ENCODE results near the gene ETFA.

Gene ETFA

DNA sequence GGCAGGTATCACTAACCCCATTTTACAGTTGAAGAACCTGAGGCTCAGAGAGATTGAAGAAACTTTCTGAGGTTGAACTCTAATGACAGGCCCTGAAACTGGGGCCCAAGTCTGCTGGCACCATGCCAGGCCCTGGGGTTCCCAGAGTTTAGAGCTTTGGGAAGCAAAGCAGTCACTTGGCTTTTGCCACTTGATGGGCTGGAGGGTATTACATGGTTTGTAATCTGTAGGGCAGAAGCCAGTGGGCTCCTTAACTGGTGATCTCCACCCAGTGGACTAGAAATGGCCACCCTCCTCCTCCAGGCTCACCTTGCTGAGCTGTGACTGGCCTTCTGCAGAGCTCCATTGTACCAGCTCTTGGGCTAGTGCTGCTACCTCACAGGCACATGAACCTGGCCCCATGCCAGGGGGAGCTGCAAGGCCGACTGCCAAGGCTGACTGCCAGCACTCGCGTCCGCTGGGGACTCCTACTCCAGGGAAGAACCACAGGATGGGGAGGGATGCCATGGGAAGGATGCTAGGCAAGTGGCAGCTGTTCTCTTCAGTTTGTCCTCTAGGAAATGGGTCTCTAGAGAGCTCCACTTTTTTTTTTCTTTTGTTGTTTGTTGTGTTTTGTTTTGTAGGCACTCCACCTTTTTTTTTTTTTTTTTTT lies 104.8 kb downstream of the ETFA start:
- no peak overlapping the region for H3K4me3 ChIP-seq (ENCODE audit: insufficient read depth, low read depth, low read length, poor library complexity, severe bottlenecking)
- H3K36me3 ChIP-seq (ENCODE audit: control insufficient read depth, insufficient read depth, low read length): peaks cover 14% of the 10 kb centered on the region
- no peaks in the 10 kb centered on the region for H3K4me1 ChIP-seq (ENCODE audit: control insufficient read depth, insufficient read depth, low read length, poor library complexity, severe bottlenecking)
- no peak for DNase-seq
- no peaks in the 10 kb centered on the region for H3K27me3 ChIP-seq (replicated peaks; ENCODE audit: control insufficient read depth, insufficient read depth, low read length, poor library complexity, severe bottlenecking)
- no peaks in the 10 kb centered on the region for H3K9me3 ChIP-seq (ENCODE audit: control insufficient read depth, low read length)
- H3K27ac ChIP-seq (ENCODE audit: insufficient read depth, low read length, poor library complexity, severe bottlenecking): no peak overlapping the region

DNA sequence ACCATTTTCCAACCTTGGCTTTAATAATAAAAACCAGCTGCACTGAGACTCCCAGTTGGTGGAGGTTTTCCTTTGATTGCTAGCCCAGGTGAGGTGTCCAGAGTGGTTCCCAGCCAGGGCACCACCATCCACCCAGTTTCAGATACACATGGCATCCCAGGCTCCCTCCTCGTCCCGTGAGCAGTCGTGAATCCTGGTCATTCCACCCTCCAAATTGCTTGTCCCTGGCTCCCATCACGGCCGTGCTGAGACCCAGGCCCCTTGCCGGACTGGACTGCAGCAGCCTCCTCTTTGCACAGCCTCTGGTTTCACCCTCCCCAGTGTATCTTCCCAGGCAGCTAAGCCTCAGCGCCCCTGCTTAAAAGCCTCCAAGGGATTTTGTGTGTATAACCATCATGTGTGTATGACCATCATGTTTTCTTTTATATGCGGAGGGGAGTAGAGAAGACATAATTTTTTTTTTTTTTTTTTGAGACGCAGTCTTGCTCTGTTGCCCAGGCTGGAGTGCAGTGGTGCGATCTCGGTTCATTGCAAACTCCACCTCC lies 106.3 kb downstream of the ETFA start:
- no peak for DNase-seq
- no peaks in the 10 kb centered on the region for H3K9me3 ChIP-seq (ENCODE audit: control insufficient read depth, low read length)
- no peak overlapping the region for H3K4me3 ChIP-seq (ENCODE audit: insufficient read depth, low read depth, low read length, poor library complexity, severe bottlenecking)
- H3K4me1 ChIP-seq (ENCODE audit: control insufficient read depth, insufficient read depth, low read length, poor library complexity, severe bottlenecking): no peaks in the 10 kb centered on the region
- no peak overlapping the region for H3K27ac ChIP-seq (ENCODE audit: insufficient read depth, low read length, poor library complexity, severe bottlenecking)
- peaks cover under 1% of the 10 kb centered on the region for H3K36me3 ChIP-seq (ENCODE audit: control insufficient read depth, insufficient read depth, low read length)
- no peaks in the 10 kb centered on the region for H3K27me3 ChIP-seq (replicated peaks; ENCODE audit: control insufficient read depth, insufficient read depth, low read length, poor library complexity, severe bottlenecking)

DNA sequence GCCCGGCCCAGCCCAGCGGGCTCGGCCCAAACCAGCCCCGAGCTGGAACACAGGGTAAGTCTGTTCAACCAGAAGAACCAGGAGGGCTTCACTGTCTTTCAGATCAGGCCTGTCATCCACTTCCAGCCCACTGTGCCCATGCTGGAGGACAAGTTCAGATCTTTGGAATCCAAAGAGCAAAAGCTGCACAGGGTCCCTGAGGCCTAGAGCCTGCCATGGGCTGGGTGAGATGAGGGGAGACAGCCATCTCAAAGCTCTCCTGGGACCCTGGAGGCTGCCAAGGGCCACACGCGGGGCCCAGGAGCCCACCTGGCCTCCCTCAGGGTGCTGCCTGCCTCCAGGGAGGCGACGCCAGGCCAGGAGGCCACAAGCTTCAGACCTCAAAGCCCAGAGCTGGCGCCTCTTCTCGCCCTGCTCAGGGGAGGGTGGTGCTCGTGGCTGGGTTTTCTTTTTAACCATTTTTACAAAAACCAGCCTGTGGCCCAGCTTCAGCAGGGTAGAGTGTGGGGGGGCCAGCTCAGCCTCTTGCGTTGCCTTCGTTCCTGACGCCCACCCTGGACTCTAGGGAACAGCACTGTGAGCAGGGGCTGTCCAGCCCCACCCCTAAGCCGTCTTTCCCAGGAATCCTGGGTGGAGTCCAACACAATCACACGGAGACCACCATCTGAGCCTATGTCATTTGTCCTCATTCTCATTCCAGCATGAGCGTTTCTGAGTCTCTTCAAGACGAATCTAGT lies 107.0 kb downstream of the ETFA start:
- H3K36me3 ChIP-seq (ENCODE audit: control insufficient read depth, insufficient read depth, low read length): no peaks in the 10 kb centered on the region
- H3K4me1 ChIP-seq (ENCODE audit: control insufficient read depth, insufficient read depth, low read length, poor library complexity, severe bottlenecking): no peaks in the 10 kb centered on the region
- H3K9me3 ChIP-seq (ENCODE audit: control insufficient read depth, low read length): no peaks in the 10 kb centered on the region
- no peak overlapping the region for H3K27ac ChIP-seq (ENCODE audit: insufficient read depth, low read length, poor library complexity, severe bottlenecking)
- H3K27me3 ChIP-seq (replicated peaks; ENCODE audit: control insufficient read depth, insufficient read depth, low read length, poor library complexity, severe bottlenecking): no peaks in the 10 kb centered on the region
- H3K4me3 ChIP-seq (ENCODE audit: insufficient read depth, low read depth, low read length, poor library complexity, severe bottlenecking): no peak overlapping the region
- no peak for DNase-seq

DNA sequence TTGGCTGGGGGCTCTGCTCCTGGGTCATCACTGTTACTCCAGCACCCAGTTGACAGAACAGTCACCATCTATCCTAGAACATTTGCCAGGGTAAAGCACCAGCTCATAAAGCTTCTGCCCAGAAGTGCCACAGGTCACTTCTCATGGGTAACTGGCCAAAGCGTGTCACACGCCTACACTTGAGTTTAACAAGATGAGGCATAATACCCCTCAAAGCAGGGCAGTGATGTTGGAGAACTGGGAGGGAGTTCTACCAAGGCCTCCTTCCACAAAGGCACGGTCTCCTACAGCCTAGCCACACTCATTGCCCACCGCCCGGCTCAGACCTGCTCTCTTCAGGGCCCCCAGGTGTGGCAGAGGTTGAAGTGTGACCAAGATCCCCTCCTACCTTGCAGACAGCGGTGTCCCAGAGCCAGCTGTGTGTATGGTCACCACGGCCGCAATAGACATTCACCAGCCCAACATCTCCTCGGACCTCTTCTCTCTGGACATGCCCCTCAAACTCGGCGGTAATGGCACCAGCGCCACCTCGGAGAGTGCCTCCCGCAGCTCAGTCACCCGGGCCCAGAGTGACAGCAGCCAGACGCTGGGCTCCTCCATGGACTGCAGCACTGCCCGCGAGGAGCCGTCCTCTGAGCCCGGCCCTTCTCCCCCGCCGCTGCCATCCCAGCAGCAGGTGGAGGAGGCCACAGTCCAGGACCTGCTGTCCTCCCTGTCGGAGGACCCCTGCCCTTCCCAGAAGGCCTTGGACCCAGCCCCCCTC lies 107.7 kb downstream of the ETFA start:
- H3K4me3 ChIP-seq (ENCODE audit: insufficient read depth, low read depth, low read length, poor library complexity, severe bottlenecking): no peak overlapping the region

DNA sequence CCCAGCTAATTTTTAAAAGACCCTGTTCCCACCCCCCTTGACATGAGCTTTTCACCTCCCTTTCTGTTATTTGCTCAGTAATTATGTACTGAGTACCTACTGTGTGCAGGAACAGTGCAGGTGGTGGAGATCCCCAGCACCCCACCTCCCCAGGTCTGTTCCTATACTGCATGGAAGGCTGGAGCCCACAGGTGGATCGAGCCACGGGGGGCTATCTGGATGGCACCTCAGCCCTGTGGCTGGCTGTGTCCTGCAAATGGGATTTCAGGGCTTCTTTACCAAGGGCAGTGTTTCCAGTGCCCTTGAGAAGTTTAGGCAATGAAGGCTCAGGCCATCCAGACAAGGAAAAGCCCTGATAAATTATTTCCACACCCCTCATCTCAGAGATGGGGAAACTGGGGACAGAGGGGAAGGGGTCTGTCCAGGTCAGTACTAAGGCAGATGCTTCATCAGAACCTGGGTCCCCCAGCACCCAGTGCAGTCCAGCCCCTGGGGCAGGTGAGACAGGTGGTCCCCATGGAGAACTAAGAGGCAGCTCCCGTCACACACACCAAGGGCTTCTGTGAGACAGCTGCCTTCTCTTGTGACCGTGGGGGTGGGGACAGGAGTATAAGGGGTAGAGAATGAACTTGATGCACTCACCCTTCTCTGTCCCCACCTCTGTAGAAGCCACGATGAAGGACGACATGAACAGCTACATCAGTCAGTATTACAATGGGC lies 109.6 kb downstream of the ETFA start:
- no peaks in the 10 kb centered on the region for H3K4me1 ChIP-seq (ENCODE audit: control insufficient read depth, insufficient read depth, low read length, poor library complexity, severe bottlenecking)
- no peak for DNase-seq

More for the DNA sequence above, 107.7 kb downstream of the ETFA start:
- H3K27me3 ChIP-seq (replicated peaks; ENCODE audit: control insufficient read depth, insufficient read depth, low read length, poor library complexity, severe bottlenecking): no peaks in the 10 kb centered on the region
- no peak for DNase-seq
- no peak overlapping the region for H3K27ac ChIP-seq (ENCODE audit: insufficient read depth, low read length, poor library complexity, severe bottlenecking)
- no peaks in the 10 kb centered on the region for H3K9me3 ChIP-seq (ENCODE audit: control insufficient read depth, low read length)
- H3K36me3 ChIP-seq (ENCODE audit: control insufficient read depth, insufficient read depth, low read length): no peaks in the 10 kb centered on the region
- H3K4me1 ChIP-seq (ENCODE audit: control insufficient read depth, insufficient read depth, low read length, poor library complexity, severe bottlenecking): no peaks in the 10 kb centered on the region

DNA sequence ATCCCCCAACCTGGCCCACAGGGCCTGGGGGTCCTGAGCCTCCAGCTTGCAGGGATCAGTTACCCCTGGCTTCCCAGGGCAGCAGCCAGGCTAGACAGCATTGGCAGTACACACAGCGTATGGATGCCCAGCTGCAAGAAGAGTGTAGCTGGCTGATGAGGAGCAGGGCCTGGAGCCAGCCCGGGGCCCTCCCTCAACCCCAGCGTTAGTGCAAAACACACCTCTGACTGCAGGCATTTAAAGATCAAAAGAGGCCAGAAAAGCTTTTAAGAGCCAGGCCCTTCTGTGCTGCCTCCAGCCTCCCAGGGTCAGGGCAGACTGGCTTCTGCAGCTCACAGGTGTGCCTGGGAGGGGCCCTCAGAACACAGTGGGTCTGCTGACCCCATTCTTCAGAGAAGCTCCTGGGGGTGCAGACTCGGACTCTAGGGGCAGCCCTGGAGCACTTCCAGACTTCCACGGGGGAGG lies 110.6 kb downstream of the ETFA start:
- no peaks in the 10 kb centered on the region for H3K36me3 ChIP-seq (ENCODE audit: control insufficient read depth, insufficient read depth, low read length)
- no peak for DNase-seq
- no peaks in the 10 kb centered on the region for H3K4me1 ChIP-seq (ENCODE audit: control insufficient read depth, insufficient read depth, low read length, poor library complexity, severe bottlenecking)
- no peaks in the 10 kb centered on the region for H3K27me3 ChIP-seq (replicated peaks; ENCODE audit: control insufficient read depth, insufficient read depth, low read length, poor library complexity, severe bottlenecking)
- no peak overlapping the region for H3K27ac ChIP-seq (ENCODE audit: insufficient read depth, low read length, poor library complexity, severe bottlenecking)
- no peak overlapping the region for H3K4me3 ChIP-seq (ENCODE audit: insufficient read depth, low read depth, low read length, poor library complexity, severe bottlenecking)
- H3K9me3 ChIP-seq (ENCODE audit: control insufficient read depth, low read length): no peaks in the 10 kb centered on the region

More for the DNA sequence above, 109.6 kb downstream of the ETFA start:
- Histone ChIP-seq H3K27me3 (replicated peaks; ENCODE audit: control insufficient read depth, insufficient read depth, low read length, poor library complexity, severe bottlenecking) (no peaks in the 10 kb centered on the region), H3K9me3 (ENCODE audit: control insufficient read depth, low read length) (no peaks in the 10 kb centered on the region), H3K27ac (ENCODE audit: insufficient read depth, low read length, poor library complexity, severe bottlenecking) (no peak overlapping the region), H3K4me3 (ENCODE audit: insufficient read depth, low read depth, low read length, poor library complexity, severe bottlenecking) (no peak overlapping the region), H3K36me3 (ENCODE audit: control insufficient read depth, insufficient read depth, low read length) (no peaks in the 10 kb centered on the region)

DNA sequence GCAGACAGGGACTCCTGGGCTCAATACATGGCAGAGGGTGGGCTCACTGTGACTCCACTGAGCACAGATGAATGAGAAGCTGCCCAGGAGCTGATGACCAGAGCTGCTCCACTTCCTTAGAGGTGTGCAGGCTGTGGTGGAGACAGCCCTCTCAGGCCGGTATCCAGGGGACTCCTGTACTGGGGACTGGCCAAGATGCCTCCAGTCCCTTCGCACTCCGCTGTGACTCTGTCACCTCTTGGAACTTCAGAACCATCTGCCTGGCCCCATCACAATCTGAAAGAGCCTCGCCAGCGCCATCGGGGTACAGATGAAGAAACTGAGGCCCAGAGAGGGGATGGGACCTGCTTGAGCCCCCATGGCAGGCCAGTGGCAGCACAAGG lies 111.2 kb downstream of the ETFA start:
- Histone ChIP-seq H3K27me3 (replicated peaks; ENCODE audit: control insufficient read depth, insufficient read depth, low read length, poor library complexity, severe bottlenecking) (no peaks in the 10 kb centered on the region), H3K27ac (ENCODE audit: insufficient read depth, low read length, poor library complexity, severe bottlenecking) (no peak overlapping the region), H3K4me1 (ENCODE audit: control insufficient read depth, insufficient read depth, low read length, poor library complexity, severe bottlenecking) (no peaks in the 10 kb centered on the region), H3K9me3 (ENCODE audit: control insufficient read depth, low read length) (no peaks in the 10 kb centered on the region), H3K36me3 (ENCODE audit: control insufficient read depth, insufficient read depth, low read length) (no peaks in the 10 kb centered on the region), H3K4me3 (ENCODE audit: insufficient read depth, low read depth, low read length, poor library complexity, severe bottlenecking) (no peak overlapping the region)
- no peak for DNase-seq

DNA sequence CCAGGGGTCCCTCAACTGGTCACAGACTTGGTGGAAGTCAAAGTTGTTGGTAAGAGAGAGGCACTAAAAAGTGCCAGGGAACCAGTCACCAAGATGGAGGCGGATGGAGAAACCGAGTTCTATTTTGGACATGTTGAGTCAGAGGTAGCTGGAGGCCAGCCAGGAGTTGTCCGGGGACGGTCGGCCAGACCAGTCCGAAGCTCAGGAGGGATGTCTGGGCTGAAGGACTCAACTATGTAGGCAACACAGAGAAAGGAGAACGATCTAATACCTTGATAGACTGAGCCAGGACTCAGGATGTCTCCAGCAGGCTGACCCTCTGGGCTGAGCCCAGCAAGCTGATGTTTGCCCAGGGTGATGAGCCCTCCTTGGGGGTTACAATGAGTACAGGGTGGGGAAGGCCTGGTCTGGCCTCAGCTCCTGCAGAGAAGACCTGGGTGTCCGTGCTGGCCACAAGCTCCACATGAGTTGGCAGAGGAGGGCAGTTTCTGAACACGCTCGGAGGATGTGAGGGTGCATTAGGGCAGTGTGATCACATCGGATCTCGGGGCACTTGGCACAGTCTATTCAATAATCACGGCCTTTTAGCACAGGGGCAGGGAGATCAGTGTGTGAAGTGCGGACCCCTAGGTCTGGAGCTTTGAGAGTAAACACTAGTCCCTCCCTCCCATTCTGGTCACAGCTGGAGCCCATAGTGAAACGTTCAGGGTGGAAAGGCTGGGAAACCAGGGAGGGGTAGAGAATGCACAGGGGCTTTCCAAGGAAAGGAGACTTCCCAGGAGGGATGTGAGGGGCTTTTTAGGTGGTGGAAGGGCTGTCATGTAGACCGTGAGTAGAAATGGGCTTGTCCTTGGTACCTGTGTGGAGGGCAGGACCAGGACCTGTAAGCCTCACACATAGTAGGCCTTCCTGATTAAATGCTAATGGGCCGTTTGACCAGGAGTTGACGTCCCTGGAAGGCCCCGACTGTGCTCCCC lies 111.9 kb downstream of the ETFA start:
- no peaks in the 10 kb centered on the region for H3K4me1 ChIP-seq (ENCODE audit: control insufficient read depth, insufficient read depth, low read length, poor library complexity, severe bottlenecking)
- DNase-seq: no peak
- H3K27ac ChIP-seq (ENCODE audit: insufficient read depth, low read length, poor library complexity, severe bottlenecking): no peak overlapping the region
- no peaks in the 10 kb centered on the region for H3K27me3 ChIP-seq (replicated peaks; ENCODE audit: control insufficient read depth, insufficient read depth, low read length, poor library complexity, severe bottlenecking)
- H3K36me3 ChIP-seq (ENCODE audit: control insufficient read depth, insufficient read depth, low read length): no peaks in the 10 kb centered on the region
- no peaks in the 10 kb centered on the region for H3K9me3 ChIP-seq (ENCODE audit: control insufficient read depth, low read length)
- no peak overlapping the region for H3K4me3 ChIP-seq (ENCODE audit: insufficient read depth, low read depth, low read length, poor library complexity, severe bottlenecking)
